GM18517 (cell line): ENCODE data around the gene EHMT1.

Experiments
- ATAC-seq: cut with Tn5 transposase; IDR thresholded peaks from one replicate; pipeline ENCODE4 v1.9.1; 2021; ENCODE audit warnings: mild to moderate bottlenecking, moderate library complexity; ENCODE audit not compliant: unreplicated experiment

Gene EHMT1

DNA sequence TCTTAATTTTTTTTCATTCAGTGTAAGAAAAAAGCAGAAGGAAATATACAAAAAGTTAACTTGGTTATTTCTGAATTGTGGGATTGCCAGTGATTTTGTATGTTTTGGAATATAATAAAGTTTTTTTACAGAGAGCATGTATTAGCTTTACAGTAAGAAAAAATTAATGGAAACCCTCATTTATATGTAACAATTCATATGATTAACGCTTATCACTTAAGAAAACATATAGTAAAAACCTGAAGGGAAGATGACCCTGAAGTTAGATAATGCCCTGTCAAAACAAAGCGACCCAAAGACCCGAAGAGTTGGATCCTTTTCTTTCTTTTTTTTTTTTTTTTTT lies 52.4 kb downstream of the EHMT1 start:
- ATAC-seq: no peak

DNA sequence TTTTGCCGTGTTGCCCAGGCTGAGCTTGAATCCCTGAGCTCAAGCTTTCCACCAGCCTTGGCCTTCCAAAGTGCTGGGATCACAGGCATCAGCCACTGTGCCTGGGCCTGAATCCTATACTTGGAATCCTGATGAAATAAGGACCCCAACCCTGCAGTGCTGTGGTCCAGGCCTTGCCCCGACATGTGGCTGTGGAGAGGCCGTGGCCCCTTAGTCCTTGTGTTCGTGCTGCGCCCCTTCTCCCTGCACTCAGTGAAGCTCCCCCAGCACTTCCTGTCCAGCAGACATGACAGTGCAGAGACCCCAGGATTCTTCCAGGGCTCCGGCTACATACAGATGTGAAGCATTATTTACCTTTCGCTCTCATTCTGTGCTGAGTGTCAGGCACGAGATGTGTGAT lies 52.9 kb downstream of the EHMT1 start:
- no peak for ATAC-seq

DNA sequence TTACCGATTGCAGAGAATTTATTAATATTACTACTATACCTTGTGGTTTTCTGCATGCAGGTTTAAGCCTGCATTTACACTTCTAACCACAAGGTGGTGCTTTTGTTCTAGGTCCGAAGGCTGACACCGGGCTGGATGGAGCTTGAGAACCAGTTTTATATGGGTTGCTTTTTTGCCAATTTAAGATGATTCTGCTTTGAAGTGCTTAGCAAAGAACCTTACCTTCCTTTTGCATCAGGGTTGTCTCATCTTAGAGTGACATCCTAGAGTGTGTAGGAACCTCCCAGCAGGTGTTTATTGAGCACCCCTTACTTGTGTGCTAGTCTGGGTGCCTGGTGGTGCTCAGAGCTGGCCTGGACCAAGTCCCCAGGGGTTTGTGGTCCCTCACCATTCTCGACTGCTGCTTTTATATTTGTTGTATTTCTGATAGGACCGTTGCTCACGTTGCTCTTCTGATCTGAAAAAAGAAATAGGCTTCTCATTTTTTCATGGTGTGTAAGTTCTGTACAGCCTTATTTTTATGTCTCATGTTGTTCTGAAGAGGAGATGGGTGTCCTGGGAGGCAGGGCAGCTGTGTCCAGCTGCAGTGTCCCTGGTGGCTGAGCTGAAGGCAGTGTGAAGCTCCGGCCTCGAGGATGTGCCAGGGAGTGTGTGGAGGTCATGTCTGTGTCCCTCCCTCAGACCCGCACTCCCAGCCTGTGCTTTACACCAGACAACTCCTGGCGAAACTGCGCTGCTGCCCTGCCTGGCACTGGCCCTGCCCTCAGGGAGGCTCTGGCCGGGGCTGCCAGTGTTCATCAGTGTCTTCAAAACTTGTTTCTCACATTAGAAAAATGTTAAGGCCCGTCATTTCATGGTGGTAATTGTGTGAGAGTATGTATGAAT lies 54.3 kb downstream of the EHMT1 start:
- peak; percentile 76 for ATAC-seq

DNA sequence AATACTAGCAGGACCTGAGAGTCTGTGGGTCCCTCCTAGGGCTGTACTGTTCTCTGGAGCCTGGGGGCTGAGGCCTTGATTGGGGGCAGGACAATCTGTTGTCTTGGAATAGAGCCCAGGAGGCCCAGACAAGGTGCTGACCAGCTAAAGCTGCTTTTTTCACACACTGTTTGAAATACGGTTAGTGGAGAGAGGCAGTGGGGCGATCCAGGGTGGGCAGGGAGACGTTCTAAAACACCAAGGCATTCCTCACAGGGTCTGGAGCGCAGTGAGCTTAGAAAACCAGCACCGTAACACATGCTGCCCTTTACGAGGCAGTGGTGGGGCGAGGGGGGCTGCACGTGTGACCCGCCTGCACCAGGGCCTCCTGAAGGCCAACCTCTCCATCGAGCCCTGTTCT lies 55.1 kb downstream of the EHMT1 start:
- ATAC-seq: no peak

DNA sequence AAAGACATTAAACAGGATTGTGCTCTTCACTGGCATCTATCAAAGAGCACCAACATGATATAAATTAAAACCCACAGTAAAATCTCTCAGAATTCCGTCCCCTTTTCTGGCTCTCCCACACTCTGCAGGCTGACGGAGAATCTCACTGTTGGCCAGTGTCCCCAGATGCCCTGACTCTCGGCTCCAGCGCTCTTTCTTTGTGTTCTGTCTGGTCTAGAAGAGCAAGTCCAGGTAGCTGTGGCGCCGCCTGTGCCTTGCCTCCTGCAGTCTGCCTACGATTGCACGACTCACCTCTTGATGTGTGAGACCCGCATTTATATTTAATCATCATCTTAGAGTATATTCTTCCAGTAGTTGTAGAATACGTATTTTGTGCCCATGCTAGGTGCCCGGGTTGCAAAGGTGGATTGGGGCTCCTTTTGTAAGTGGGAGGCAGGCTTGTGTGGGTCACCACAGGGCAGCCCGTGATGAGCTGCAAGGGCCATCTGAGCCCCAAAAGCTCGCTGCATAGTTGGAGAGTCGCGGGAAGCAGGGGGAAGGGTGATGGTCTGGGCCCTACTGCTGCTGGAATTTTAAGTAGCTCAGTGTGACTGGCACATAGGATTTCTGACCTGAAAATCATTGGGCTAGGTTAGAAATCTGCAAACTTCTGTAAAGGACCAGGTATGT lies 55.6 kb downstream of the EHMT1 start:
- ATAC-seq: no peak

DNA sequence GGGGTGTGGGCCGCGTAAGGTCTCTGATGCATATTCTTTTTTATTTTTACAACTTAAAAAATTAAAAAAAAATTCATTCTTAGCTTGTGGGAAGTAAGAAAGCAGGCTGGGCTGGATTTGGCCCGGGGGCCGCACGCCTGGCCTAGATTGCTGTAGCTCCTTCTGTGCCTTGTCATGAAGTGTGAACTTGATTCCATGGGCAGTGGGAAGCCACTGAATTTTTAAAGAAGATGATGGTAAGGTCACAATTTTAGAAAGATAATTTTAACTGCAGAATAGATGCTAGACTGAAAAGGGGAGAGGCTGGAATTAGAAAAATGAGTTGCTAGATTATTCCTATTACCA lies 56.1 kb downstream of the EHMT1 start:
- ATAC-seq: no peak

DNA sequence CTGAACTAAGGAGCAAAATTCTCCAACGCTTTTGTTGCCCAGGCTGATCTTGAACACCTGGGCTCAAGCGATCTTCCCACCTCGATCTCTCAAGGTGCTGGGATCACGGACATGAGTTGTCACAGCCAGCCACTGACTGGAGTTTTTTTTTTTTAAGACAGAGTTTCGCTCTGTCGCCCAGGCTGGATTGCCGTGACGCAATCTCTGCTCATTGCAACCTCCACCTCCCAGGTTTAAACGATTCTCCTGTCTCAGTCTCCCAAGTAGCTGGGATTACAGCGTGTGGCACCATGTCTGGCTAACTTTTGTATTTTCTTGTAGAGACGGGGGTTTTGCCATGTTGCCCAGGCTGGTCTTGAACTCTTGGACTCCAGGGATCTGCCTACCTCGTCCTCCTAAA lies 58.2 kb downstream of the EHMT1 start:
- no peak for ATAC-seq

DNA sequence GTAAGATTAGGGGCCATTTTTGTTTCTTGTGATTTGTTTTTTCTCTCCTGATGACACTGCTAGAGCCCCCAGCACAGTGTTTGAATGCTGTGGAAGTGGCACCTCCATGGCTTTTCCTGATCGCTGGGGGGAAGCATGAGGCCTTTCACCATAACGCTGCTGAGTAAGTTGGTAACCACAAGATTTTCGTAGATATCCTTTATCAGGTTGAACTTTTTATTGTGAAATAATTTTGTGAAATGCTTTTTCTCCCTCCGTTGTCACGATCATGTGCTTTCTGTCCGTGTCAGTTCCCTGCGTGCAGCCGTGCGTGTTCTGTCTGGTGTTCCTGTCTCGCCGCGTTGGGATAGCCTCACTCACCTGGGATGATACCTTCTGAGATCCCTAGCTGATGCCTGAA lies 59.4 kb downstream of the EHMT1 start:
- ATAC-seq: no peak

DNA sequence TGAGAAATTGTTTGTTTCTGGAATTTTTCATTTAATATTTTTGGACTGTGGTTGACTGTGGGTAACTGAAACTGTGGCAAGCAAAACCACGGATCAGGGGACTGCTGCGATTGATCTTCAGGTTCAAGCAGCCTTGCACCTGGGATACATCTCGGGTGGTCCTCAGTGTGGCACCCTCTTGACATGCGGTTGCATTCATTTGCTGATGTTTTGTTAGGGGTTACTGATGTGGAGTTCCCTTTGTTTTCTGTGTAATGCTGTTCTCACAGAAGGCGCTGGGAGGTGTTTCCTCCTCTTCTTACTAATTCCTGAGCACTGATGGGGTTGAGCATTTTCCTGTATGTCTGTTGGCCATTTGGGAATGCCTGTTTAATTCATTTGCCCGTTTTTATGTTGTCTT lies 60.4 kb downstream of the EHMT1 start:
- no peak for ATAC-seq

DNA sequence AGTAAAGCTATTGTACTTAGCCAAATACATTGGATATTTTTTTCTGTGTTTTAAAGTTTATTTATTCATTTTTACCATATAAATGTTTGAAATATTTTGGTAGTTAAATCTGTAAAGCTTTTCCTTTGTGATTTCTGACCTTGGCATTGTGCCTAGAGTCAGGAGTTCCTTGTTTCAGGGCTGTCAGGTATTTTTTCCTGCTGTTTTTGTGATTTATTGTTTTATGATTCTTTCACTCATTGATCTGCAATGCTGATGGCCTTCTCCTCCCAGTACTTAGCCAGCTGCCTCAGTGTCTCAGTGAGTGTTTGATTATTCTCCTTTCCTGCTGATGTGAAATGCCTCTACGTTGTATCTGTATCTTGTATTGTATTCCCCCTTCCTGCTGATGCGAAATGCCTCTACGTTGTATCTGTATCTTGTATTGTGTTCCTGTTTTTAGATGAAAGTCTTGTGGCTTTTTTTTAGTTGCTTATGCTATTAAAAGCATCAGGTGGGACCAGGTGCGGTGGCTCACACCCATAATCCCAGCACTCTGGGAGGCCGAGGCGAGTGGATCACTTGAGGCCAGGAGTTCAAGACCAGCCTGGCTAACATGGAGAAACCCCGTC lies 61.0 kb downstream of the EHMT1 start:
- no peak for ATAC-seq

DNA sequence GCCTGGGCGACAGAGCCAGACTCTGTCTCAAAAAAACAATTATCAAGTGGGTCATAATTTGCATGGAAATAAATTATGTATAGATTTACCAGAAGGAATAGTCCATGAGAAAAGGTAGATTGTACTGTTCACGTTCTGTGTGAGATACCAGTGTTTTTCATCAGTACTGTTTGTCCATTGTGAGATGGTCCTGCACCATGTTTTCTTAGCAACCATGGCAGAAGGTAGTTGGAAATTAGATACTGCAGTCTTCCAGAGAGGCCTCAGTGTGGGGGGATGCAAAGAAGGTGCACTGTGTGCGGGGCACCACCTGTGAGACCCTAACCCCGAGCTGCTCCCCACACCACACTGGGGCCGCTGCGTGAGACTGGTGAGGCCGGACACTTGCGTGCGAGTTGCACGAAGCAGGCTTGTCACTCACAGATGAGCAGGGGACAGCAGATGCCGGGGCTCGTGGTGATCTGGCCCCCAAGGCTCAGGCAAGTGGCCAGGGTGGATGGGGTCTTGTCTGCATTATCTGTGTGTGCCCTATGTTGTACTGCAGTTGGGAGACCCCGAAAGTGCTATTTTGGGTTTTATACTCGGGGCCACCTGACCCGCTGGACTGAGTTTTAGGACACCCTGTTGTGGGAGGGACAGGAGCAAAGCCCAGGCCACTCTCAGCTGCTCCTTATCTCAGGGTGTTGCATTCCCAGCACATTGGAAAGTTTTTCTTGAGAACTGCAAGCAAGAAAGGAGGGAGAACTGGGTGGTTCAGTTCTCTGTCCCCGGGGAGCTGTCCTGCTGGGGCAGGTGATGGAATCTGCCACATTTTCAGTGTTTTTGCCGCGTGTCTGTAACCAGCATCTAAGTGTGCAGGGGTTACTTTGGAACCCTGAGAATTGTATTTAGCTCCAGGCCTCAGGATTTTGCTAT lies 61.9 kb downstream of the EHMT1 start:
- ATAC-seq: no peak

DNA sequence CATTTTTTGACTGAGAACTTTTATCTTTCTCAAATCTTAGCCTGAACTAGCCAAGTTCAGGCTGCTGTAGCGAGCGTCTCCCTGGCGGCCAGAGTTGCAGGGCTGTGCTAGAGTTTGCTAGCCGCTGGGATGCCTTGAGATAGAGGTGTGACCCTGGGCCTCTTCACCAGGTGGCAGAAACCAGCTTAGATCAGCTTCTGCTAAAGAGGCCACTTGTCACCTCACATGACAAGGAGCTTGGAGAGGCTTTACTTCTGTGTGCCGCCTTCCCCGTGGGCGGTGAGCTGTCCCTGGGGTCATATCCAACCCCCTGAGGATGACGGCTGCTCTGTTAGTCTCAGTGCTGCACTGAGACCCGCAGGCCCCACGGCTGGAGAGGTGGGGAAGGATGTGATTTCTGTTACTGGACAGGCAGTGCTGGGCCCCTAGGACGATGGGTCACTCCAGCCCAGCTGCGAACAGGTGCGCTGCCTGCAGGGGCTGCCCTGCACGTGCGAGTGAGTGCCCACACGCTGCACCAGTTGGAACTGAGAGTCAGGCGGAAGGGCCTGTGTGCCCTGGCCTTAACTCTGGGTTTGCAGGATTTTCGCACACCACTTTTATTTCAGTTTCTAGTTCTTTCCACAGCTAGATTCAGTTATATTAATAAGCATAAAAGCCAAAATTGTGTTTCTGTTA lies 63.8 kb downstream of the EHMT1 start:
- ATAC-seq: no peak

DNA sequence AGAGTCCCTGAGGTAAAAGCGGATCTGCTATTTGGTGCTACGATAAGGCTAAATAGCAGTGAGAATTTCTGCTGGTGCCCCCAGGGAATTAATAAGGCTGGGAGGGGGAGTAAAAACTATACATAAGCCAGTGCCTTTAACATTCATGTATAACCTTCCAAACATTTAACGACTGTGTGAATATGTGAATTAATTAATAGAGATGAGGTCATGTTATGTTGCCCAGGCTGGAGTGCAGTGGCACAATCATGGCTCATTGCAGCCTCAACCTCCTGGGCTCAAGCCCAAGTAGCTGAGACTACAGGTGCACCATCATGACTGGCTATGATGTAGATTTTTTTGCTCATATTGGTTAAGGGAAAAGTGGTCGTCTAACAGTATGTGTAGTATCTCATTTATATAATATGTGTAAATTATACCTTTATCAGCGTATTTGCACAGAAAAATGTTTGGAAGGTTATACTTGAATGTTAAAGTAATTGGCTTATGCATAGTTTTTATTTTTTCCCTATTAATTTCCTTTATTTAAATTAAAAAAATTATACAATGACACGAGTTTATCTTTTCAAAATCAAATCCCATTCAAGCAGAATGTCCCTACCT lies 64.6 kb downstream of the EHMT1 start:
- ATAC-seq: no peak

DNA sequence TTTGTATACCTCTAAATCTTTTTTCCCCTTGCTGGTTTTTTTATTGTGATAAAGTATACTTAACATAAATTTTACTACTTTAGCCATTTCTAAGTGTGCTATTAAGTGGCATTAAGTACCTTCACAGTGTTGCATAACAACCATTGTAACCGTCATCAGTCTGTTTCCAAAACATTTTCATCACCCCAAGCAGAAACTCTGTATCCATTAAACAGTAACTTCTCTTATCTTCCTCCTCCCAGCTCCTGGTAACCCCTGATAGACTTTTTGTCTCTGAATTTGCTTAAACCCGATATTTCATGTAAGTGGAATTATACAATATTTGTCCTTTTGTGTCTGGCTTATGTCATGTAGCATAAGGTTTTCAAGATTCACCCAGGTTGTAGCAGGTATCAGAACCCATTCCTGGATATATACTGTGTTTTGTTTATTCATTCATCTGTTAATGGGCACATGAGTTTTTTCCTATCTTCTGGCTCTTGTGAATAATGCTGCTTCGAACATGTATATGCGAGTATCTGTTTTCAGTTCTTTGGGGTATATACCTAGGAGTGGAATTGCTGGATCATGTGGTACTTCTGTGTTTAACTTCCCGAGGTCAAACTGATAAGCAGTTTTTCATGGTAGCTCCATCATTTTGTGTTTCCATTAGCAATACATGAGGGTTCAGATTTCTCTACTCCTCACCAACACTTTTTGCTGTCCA lies 66.4 kb downstream of the EHMT1 start:
- ATAC-seq: no peak

DNA sequence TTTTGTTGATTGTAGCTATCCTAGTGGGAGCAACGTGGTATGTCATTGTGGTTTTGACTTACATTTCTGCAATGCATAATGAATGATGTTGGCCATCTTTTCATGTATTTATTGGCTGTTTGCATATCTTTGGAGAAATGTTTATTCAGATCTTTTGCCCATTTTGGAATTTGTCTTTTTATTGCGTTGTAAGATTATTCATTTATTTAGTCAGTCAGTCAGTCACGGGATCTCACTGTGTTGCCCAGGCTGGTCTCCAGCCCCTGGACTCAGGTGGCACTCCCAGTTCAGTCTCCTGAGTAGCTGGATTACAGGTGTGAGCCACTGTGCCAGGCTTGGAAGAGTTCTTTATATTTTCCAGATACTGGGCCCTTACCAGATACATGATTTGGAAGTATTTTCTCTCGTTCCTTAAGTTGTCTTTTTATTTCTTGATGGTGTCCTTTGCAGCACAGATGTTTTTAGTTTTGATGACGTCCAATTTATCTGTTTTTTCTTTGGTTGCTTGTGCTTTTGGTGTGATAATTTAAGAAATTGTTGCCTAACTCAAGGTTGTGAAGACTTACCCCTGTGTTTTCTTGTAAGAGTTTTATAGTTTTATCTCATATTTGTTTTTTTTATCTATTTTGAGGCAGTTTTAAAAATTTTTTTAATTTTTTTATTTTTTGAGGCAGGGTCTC lies 67.1 kb downstream of the EHMT1 start:
- no peak for ATAC-seq

DNA sequence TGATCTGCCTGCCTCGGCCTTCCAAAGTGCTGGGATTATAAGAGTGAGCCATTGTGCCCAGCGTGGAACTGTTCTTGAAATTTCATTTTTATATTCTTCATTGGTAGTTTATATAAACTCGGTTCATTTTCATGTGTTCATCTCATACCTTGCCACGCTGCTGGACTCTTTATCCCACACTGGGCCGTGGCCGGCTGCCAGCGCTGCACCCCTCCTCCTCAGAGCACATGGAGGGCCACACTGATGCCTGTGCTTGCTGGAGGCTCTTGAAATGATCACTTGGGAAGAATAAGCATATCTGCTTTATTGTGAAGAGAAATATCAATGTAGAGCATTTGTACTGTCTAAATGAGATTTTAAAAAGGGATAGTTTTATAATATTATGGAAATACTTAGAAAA lies 69.5 kb downstream of the EHMT1 start:
- ATAC-seq: no peak

DNA sequence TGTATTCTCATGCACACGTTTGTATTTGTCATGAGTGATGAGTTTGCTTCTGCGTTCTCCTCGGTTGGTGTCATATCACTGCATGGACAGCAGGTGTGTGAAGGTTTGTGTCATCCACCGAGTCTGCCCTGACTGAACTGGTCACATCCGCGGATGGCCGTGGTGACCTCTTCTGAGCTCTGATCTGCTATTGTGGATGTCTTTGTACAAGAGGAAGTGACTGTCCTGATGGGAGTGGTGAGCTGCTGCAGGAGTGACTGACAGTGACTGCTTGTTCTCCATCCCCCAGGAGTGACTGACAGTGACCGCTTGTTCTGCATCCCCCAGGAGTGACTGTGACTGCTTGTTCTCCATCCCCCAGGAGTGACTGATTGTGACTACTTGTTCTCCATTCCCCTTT lies 69.9 kb downstream of the EHMT1 start:
- no peak for ATAC-seq

DNA sequence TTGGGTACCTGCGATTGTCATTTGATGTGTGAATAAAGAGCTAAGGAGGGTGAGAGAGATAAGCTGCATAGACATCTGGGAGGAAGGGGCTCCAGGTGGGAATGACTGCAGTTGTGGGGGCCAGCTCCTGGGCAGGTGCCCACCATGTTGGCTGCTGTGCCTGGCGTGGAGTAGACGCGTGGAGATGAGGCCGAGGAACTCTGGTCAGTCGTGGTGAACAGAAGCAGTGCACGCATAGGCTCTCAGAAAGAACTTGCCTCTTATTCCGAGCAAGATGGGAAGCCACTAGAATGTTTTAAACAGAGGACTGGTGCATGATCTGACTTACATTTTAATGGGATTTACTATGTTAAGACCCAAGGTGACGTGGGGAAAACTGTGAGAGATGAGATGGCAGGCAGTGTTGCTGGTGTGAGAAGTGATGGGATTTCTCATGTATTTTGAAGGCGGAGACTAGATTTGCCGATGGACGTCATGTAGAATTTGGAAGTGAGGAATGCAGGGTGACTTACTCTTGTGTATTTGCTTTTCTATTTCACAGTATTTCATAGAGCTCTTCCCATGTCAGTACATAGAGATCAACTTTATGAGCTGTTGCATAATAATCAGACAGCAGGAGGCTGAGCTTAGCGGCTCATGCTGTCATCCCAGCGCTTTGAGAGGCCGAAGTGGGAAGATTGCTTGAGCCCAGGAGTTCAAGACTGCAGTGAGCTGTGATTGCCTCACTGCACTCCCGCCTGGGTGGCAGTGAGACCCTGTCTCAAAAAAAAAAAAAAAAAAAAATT lies 71.1 kb downstream of the EHMT1 start:
- ATAC-seq: no peak
